Measurements from ENCODE around the gene NEURL3. TPM values are rescaled to one million over a fixed set of nuclear protein-coding genes. Genes with fewer than 3 reads are reported as not detected.

NEURL3 gene
- total RNA-seq, 1 donor from 2014 or later: not detected

DNA sequence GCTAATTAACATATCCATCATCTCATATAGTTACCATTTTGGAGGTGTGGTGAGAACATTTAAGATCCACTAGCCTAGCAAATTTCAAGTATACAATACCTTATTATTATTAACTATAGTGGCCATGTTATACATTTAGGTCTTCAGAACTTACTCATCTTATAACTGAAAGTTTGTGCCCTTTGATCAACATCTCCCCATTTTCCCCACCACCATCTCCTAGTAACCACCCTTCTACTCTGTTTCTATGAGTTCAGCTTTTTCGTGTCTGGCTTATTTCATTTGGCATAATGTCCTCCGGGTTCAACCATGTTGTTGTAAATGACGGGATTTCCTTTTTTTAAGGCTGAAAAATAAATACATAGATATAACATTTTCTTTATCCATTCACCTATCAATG is 15.9 kb downstream of the NEURL3 start:
- H3K36me3 Mint-ChIP-seq (ENCODE audit: unreplicated experiment): no peaks in the 10 kb centered on the region
- H3K4me1 Mint-ChIP-seq (ENCODE audit: unreplicated experiment): peaks cover 5% of the 10 kb centered on the region
- H3K9me3 Mint-ChIP-seq (ENCODE audit: unreplicated experiment): peaks cover 12% of the 10 kb centered on the region
- no peak for TF ChIP-seq CTCF (IDR thresholded peaks at IDR 0.05)
- DNase-seq (ENCODE audit: extremely low spot score, unreplicated experiment): no peak
- peaks cover 45% of the 10 kb centered on the region for H3K27me3 Mint-ChIP-seq (ENCODE audit: unreplicated experiment)
- H3K4me3 Mint-ChIP-seq (ENCODE audit: unreplicated experiment): no peak overlapping the region
- no peak overlapping the region for H3K27ac Mint-ChIP-seq (ENCODE audit: unreplicated experiment)

GRCh38 chr2:96486696-96487095 is 18.5 kb downstream of the NEURL3 start:
- Mint-ChIP-seq H3K27me3 (ENCODE audit: unreplicated experiment) (peaks cover 39% of the 10 kb centered on the region), H3K36me3 (ENCODE audit: unreplicated experiment) (no peaks in the 10 kb centered on the region), H3K4me1 (ENCODE audit: unreplicated experiment) (peaks cover 5% of the 10 kb centered on the region), H3K4me3 (ENCODE audit: unreplicated experiment) (no peak overlapping the region), H3K9me3 (ENCODE audit: unreplicated experiment) (peaks cover 7% of the 10 kb centered on the region), H3K27ac (ENCODE audit: unreplicated experiment) (no peak overlapping the region)
- DNase-seq (ENCODE audit: extremely low spot score, unreplicated experiment): no peak
- TF ChIP-seq CTCF (IDR thresholded peaks at IDR 0.05): no peak

- Mint-ChIP-seq H3K27ac (ENCODE audit: unreplicated experiment) (no peak overlapping the region), H3K4me3 (ENCODE audit: unreplicated experiment) (no peak overlapping the region)
Observed at GRCh38 chr2:96485751-96486651, 19.2 kb downstream of the NEURL3 start.

GRCh38 chr2:96485350-96485749 is 19.8 kb downstream of the NEURL3 start:
- no peaks in the 10 kb centered on the region for H3K36me3 Mint-ChIP-seq (ENCODE audit: unreplicated experiment)
- H3K27ac Mint-ChIP-seq (ENCODE audit: unreplicated experiment): no peak overlapping the region
- no peak for DNase-seq (ENCODE audit: extremely low spot score, unreplicated experiment)
- H3K4me3 Mint-ChIP-seq (ENCODE audit: unreplicated experiment): no peak overlapping the region
- peaks cover 43% of the 10 kb centered on the region for H3K27me3 Mint-ChIP-seq (ENCODE audit: unreplicated experiment)
- H3K9me3 Mint-ChIP-seq (ENCODE audit: unreplicated experiment): peaks cover 8% of the 10 kb centered on the region
- H3K4me1 Mint-ChIP-seq (ENCODE audit: unreplicated experiment): peaks cover 5% of the 10 kb centered on the region
- TF ChIP-seq CTCF (IDR thresholded peaks at IDR 0.05): no peak

More at GRCh38 chr2:96485751-96486651, 19.2 kb downstream of the NEURL3 start:
- peaks cover 5% of the 10 kb centered on the region for H3K4me1 Mint-ChIP-seq (ENCODE audit: unreplicated experiment)
- no peaks in the 10 kb centered on the region for H3K36me3 Mint-ChIP-seq (ENCODE audit: unreplicated experiment)
- DNase-seq (ENCODE audit: extremely low spot score, unreplicated experiment): no peak
- H3K27me3 Mint-ChIP-seq (ENCODE audit: unreplicated experiment): peaks cover 40% of the 10 kb centered on the region
- peaks cover 7% of the 10 kb centered on the region for H3K9me3 Mint-ChIP-seq (ENCODE audit: unreplicated experiment)
- TF ChIP-seq CTCF (IDR thresholded peaks at IDR 0.05): no peak

DNA sequence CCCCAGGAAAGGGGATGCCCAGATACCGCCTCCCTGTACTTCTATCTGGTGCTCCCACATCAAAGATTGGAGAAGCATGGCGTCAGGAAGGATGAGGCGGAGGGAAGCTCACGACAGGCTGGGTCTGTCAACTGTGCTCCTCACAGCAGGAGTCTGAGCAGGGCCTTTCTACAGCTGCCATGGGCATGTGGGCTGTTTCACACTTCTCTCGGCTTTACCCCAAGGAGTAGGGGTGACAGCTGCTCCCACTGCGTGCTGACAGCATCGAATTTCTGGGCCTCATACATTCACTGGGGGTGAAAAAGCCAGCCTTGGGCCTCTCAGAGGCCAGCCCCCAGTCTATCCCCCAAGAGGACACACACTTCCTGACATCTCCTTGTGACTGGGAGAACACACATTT is 21.1 kb downstream of the NEURL3 start:
- Mint-ChIP-seq H3K27ac (ENCODE audit: unreplicated experiment) (no peak overlapping the region), H3K27me3 (ENCODE audit: unreplicated experiment) (peaks cover 49% of the 10 kb centered on the region), H3K4me3 (ENCODE audit: unreplicated experiment) (no peak overlapping the region), H3K36me3 (ENCODE audit: unreplicated experiment) (no peaks in the 10 kb centered on the region), H3K9me3 (ENCODE audit: unreplicated experiment) (peaks cover 4% of the 10 kb centered on the region), H3K4me1 (ENCODE audit: unreplicated experiment) (peaks cover 5% of the 10 kb centered on the region)
- no peak for DNase-seq (ENCODE audit: extremely low spot score, unreplicated experiment)
- no peak for TF ChIP-seq CTCF (IDR thresholded peaks at IDR 0.05)
